HG02610 (cell line): Measurements from ENCODE around the gene FPR3.
"Not testable (repeated sequence)": the region's sequence is repeated elsewhere in the genome, so short reads cannot be mapped to it uniquely, and the experiment has no call there.

Experiments used
- ATAC-seq: cut with Tn5 transposase; IDR thresholded peaks from one replicate; pipeline ENCODE4 v1.9.1; 2021; ENCODE audit warnings: mild to moderate bottlenecking, moderate library complexity; ENCODE audit not compliant: unreplicated experiment

The FPR3 gene, protein sequence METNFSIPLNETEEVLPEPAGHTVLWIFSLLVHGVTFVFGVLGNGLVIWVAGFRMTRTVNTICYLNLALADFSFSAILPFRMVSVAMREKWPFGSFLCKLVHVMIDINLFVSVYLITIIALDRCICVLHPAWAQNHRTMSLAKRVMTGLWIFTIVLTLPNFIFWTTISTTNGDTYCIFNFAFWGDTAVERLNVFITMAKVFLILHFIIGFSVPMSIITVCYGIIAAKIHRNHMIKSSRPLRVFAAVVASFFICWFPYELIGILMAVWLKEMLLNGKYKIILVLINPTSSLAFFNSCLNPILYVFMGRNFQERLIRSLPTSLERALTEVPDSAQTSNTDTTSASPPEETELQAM

DNA sequence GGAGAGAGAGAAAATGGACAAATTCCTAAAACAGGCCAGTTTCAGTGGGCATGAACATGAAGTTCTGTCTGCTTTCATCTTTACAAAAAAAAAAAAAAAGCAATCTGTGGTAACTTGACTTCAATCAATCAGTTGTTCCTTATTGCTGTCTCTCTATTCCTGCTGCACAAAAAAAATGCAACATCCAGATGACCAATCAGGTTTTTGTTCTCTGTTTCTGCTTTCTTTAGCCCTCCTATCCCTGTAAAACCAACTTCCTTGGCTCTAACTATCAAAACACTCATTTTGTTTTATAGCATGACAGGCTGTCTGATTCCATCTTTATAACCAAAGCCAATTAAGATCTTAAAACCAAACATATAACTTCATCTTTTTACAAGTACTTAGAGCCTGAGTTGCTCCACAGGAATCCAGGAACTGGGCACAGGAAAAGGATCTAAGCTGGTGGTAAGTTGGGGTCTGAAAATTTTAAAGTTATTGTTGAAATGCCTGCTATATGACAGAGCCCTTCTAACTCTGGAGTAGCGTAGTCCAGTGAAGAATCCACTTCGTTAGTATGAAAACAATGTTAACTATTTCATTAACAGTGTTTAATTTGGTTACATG, at the start of gene FPR3:
Gene FPR3, plus strand, starts transcription at position 273 of the 606 bp plus-strand sequence. CDS start 28,592 bp downstream, outside the sequence.
- ATAC-seq = no peak

DNA sequence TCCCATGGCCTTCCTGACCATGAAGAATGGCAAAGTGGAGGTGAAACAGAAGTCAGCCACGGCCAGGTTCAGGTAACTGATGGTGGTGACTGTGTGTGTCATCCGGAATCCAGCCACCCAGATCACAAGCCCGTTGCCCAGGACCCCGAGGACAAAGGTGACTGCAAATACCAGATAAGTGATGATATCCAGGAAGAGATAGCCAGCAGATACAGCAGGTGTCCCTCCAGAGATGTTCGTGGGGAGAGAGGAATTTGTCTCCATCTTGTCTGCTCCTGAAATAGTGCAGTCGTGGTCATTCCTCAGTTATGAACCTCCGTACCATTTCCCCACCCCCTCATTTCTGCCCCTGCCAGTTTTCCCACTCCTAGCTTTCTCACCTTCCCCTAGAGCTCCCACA, 48.2 kb upstream of the FPR3 start:
- no peak for ATAC-seq

DNA sequence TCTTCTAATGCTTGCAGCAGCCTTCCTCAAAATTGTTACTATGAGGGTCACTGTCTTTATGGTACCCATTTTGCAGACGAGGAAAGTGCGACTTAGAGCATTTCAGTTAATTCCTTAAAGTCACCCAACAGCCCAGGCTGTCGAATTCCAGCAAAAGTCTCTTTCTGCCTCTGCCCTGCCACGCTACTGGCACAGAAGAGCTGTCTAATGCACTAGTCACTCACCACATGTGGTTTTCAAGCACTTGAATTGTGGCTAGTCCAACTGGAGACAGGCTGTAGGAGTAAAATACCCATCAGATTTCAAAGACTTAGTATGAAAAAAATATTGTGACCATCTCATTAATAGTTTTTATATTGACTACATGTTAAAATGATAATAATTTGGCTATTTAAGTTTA, 45.0 kb upstream of the FPR3 start:
- no peak for ATAC-seq

DNA sequence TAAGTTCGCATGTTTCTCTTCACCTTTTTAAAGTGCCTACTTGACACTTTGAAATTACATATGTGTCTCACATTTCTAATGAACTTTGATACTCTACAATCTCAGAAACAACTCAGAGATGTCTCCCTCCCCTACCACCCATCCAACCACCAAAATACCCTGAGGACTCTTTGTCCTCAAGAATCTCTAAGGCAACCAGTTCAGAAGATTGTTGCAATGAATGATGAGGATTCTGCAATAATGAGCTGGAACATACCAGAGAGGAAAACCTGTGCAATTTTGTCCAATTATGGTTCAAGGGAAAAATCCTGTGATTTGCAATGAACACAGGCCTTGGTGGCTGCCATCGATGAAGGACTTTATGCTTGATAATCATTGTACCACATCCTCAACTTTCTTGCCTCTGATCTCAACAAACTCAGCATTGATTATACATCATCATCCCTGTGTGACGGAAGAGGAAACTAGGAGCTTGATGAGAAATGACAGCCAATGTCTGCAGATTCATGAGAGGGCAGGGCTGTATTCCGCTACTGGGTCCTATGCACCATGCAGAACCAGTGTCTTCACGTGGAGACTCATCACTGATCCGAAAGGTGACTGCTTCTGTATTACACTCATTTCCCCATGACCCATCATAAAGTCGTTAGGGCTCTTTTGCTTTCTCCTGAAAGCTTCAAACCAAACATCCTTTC, 44.4 kb upstream of the FPR3 start:
- no peak for ATAC-seq

DNA sequence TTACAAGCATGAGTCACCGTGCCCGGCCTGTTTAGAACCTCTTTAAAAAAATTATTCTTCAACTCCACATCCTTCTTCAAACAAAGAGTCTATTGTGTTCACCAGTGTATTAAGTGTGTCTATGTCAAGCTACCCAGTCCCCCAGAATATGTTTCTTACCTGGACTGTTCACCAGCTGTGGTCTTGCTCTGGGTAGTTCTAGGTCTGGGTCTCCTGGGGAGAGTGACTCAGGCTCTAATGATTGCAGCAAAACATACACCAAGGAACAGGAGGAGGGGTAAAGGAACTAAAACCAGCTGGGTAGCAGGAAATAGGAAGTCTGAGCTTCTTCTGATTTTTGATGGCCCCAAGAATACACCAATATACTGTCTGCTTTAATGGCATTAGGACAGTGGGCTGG, 43.3 kb upstream of the FPR3 start, which contains the start of gene FPR1:
Gene FPR1, minus strand, starts transcription at position 224 of the 400 bp plus-strand sequence. CDS start 4,884 bp downstream, outside the sequence.
- ATAC-seq = no peak

DNA sequence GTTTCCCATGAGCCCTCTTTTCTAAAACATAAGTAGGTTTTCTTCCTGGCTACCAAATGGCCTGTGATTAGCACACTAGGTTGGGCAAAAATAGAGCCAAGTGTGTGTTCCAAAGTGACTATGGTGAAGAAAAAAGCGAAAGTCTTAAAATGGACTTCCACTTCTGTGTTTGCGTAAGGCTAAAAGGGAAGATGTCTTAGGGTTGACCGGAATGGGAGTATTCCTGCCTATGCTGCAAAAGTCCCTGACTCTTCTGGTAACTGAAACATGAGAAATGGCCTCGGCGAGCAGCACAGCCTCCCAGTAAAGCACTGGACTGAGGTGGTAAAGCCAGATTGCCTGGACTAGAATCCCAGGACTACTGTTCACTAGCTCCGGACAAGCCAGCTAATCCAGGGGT, 40.8 kb upstream of the FPR3 start:
- ATAC-seq = no peak

DNA sequence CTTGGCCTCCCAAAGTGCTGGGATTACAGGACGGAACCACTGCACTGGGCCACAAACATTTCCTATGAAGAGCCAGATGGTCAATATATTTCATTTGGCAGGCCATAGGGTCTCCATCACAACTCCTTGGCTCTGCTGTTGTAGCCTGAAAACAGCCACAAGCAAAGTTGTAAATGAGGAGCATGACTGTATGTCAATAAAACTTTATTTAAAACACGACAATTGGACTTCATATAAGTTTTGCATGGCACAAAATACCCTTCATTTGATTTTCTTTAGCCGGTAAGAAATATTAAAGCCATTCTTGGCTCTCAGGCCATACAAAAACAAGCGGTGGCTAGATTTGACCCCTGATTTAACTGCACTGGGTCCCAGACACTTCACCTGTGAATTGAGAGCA, 40.2 kb upstream of the FPR3 start:
- no peak for ATAC-seq

DNA sequence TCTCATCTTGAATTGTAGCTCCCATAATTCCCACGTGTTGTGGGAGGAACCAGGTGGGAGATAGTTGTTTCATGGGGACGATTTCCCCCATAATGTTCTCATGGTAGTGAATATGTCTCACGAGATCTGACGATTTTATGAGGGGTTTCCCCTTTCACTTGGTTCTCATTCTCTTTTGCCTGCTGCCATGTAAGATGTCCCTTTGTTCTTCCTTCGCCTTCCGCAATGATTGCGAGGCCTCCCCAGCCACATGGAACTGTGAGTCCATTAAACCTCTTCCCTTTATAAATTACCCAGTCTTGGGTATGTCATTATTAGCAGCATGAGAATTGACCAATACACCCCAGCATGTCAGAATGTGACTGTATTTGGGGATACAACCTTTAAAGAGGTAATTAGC, 39.4 kb upstream of the FPR3 start:
- no peak for ATAC-seq

DNA sequence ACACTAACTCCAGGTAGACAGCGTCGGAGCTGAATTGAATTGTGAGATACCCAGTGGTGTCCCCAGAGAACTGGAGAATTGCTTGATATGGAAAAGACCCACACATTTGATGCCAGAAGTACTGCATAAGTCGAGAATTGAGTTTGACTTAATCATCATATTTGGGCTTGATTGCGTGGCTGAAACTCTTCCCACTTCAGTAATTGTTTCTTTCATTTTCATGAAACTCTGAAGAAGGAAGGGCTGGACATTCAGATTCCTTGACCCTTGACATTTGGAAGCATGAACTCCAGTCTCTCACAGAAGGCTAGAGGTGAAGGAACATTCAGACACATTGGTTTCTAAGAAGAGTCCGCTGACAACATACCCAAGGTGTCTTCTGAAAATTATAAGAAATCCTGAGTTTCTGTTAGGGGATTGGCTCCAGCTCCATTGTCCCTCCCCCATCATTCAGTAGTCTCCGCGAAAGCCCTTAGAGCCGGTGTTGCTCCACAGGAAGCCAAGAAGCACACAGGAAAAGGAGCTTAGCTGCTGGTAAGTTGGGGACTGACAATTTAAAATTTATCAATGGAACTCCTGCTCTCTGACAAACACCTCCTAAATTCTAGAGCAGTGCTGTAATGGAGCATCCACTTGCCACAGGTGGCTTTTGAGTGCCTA, 34.1 kb upstream of the FPR3 start, which contains the start of gene FPR2:
Gene FPR2, plus strand, starts transcription at position 484 of the 660 bp plus-strand sequence. CDS start 7,479 bp downstream, outside the sequence.
- ATAC-seq = no peak

DNA sequence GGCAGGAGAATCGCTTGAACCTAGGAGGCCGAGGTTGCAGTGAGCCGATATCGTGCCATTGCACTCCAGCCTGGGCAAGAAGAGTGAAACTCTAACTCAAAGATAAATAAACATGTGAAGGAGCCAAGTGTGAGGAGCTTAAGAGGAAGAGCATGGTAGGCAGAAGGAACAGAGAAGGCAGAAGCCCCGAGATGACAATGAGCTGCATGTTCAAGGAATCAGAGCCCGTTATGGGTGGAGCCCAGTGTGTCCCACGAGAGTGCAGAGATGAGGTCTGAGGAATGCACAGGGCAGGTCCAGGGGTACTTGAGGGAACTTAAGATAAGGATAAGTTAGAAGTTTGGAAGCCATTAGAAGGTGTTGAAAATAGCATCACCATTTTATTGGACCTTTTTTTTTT, 33.3 kb upstream of the FPR3 start:
- no peak for ATAC-seq

DNA sequence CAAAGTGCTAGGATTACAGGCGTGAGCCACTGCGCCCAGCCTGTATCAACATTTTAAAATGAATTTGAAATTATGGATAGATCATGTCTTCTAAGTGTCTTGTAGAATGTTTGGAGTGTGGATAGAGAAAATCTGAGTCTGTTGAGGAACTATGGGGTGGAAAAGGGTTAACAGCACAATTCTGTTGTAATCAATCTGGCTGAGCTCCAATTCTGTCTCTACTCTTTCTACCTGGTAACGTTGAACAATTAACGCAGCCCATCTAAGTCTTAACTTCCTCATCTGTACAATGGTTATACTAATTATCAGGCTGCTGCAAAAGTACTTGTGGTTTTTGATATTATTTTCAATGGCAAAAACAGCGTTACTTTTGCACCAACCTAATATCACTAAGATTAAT, 29.9 kb upstream of the FPR3 start:
- ATAC-seq = no peak

DNA sequence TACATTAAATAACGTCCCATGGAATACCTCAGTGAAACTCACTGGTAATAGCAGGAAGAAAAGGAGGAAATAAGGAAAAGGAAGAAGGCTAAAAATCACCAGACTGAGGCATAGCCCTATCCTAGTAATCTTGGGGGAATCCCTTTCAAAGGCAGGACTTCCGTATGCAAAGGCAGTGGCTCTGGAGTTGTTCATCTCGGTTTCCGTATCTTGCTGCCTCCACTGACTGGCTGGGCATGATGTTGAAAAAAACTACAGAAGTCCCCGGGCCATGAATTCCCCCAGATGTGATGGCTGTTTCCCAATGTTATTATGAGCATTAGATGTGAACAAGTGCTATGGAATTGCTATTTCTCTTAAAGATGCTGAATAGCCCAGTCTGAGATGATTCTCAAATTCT, 28.5 kb upstream of the FPR3 start:
- ATAC-seq = no peak

DNA sequence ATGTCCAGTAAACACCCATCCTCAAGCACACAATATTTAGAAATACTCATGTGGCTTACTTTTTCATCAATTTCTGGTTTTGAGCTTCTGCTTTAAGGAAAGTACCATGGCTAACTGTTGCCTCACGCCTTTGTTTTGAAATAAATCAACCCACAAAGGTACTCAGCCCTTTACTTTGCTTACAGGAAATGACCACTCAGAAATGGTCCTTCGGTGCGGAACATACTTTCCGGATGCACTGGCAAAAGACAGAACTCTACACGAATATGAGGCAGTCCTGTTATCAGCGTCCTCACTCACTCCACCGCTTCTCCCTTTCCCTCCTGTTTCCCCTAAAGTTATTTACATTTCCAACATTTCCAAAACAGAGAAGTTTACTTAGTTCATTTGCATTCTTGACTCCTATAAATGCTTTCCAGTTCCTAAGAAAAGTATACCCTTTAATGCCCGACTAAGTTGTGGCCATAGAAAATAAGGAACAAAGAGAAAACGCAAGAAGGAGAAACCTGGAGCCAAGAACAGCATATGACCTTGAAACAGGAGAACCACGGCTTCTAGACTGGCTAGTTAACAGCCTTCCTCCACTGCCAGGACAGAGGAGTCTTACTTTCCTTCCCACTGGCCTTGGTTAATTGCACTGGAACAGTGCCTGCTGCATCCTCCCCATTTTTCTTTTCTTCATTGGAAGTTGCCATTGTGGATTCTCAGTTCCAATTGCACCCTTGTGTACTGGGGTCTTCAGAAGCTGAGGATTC, 23.4 kb upstream of the FPR3 start:
- no peak for ATAC-seq

DNA sequence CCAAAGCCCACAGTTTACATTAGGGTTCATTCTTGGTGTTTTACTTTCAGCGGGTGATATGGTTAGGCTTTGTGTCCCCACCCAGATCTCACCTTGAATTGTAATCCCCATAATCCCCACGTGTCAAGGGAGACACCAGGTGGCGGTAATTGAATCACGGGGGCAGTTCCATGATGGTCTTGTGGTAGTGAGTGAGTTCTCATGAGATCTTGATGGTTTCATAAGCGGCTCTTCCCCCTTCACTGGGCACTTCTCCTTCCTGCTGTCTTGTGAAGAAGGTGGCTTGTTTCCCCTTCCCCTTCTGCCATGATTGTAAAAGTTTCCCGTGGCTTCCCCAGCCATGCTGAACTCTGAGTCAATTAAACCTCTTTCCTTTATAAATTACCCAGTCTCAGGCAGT, 22.0 kb upstream of the FPR3 start:
- ATAC-seq = no peak

DNA sequence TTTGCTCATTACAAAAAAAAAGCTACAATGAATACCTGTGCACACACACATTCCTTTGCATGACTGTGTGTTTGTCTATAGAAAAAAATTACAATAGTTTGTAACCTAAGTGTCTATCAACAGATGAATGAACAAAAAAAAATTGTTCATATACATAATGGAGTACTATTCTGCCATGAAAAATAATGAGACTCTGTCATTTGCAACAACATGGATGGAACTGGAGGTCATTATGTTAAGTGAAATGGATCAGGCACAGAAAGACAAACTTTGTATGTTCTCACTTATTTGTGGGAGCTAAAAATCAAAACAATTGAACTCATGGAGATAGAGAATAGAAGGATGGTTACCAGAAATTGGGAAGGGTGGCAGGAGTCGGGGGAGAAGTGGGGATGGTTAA, 18.4 kb upstream of the FPR3 start:
- ATAC-seq = not testable (repeated sequence)

DNA sequence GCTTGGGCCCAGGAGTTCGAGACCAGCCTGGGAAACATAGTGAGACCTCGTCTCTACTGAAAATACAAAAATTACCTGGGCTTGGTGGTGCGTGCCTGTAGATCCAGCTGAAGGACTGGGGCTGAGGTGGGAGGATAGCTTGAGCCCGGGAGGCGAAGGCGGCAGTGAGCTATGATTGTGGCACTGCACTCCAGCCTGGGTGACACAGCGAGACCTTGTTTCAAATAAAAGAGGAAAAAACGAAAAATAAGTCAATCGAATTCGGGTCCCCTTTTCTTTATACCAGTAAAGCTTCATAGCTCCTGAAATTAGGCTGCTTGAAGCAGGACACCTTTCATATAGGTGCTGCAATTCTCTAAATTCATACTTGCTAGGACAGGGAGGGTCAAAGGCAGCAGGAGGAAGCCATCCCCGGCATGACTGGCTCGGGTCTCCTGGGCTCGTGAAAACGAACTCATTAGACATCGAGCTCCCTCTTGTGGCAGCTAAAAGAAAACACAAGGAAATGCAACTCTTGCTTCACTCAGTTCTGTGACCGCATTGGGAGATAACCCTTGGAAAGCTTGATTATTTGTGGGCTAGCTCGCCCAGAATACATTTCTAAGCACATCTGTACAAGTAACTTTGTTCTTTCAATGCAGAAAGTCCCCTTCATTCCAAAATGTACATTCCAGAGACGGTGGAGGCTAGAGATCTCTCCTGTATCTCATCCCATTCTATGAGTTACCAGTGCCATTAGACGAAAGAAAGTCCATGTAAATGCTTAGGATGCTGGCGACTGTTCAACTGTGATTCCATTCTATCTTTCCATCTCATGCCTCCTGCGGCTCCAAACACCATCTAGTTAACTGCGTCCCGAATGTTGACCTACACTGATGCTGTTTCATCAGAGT, 17.1 kb upstream of the FPR3 start:
- ATAC-seq = no peak

DNA sequence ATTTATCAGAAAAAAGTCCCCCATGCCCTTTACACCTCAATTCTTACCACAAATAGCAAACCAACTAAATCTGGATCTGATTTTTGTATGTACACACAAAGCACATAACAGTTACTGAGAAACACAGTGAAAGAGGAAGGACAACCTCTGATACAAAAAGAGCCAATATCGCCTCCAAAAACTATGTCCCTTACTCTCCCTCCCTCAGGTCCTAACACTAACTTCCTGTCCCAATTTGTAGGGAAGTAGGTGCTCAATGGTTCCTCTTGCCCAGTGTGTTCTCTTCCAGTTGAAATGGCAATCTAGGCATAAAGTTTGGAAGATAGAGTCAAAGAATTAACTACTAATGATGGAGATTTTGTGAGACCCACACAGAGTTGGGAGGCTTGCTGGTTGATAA, 15.8 kb upstream of the FPR3 start:
- ATAC-seq = no peak

DNA sequence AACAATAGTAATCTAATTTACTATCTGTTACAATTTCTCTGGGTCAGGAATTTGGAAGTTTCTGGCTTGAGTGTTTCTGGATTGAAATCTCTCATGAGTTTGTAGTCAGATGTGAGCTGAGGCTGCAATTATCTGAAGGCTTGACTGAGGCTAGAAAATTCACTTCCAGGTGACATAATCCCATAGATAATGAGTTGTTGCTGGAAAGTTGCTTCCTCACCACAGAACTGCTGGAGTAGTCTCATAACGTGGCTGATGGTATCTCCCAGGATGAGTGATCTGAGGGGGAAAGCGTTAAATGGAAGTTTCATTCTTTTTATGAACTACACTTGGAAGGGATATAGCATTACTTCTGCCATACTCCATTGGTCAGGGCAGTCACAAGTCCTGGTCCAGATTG, 15.3 kb upstream of the FPR3 start:
- ATAC-seq = no peak

DNA sequence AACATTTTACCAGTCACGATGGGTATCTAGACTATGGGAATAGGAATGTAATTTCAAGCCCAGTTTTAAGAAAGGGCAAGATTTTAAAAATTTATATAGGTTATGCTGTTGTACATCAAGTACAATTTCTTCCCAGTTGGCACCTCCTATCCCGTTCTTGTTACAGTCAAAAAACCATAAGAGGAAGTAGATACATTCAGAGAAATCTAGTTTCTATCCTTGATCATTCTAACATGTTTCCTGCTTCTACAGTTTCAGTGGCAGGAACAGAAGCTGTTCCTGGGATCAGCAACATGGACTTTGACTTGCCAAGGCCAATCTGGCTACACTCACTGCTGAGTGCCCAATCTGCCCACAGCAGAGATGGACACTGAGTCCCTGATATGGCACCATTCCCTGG, 14.7 kb upstream of the FPR3 start:
- ATAC-seq = no peak

DNA sequence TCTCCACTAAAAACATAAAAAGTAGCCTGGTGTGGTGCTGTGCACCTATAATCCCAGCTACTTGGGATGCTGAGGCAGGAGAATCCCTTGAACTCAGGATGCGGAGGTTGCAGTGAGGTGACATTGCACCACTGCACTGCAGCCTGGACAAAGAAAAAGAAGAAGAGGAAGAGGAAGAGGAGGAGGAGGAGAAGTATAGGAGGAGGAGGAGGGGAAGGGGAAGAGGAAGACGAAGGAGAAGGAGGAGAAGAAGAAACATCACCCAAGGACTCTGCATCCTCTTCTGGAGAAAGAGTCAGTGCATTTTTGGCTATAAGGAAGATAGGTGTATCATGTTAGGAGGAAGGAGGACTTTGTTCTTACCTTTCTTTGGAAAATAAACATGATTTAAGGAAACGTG, 13.0 kb upstream of the FPR3 start:
- no peak for ATAC-seq
